ENCODE results near the gene ZC3H12C.

GRCh38 chr11:110160016-110160415 is 66.8 kb downstream of the ZC3H12C start:
- no peak for TF ChIP-seq POLR2A (IDR thresholded peaks at IDR 0.05; ENCODE audit: low read depth, low read length)
- no peak for TF ChIP-seq CTCF (conservative IDR thresholded peaks at IDR 0.05; ENCODE audit: low read depth, low read length)
- no peak for TF ChIP-seq MAFK (IDR thresholded peaks at IDR 0.05; ENCODE audit: low read depth, low read length)
- no peak for TF ChIP-seq CEBPB (IDR thresholded peaks at IDR 0.05; ENCODE audit: low read depth, low read length)
- no peak for TF ChIP-seq BHLHE40 (IDR thresholded peaks at IDR 0.05; ENCODE audit: low read depth, low read length)
- no peak for TF ChIP-seq USF2 (IDR thresholded peaks at IDR 0.05; ENCODE audit: low read depth, low read length)
- no peak for TF ChIP-seq ELK1 (IDR thresholded peaks at IDR 0.05; ENCODE audit: borderline replicate concordance, low read depth, low read length)
- no peak for TF ChIP-seq SMC3 (IDR thresholded peaks at IDR 0.05; ENCODE audit: low read depth, low read length)
- no peak for TF ChIP-seq NFE2L2 (IDR thresholded peaks at IDR 0.05; ENCODE audit: low read depth, low read length)
- no peak for TF ChIP-seq RCOR1 (IDR thresholded peaks at IDR 0.05; ENCODE audit: insufficient replicate concordance, low read length)
- no peak for TF ChIP-seq RAD21 (IDR thresholded peaks at IDR 0.05; ENCODE audit: low read length)
- no peak for TF ChIP-seq MXI1 (IDR thresholded peaks at IDR 0.05; ENCODE audit: borderline replicate concordance, low read depth, low read length)
- no peak for TF ChIP-seq RFX5 (IDR thresholded peaks at IDR 0.05; ENCODE audit: low read depth, low read length)
- TF ChIP-seq CHD1 (IDR thresholded peaks at IDR 0.05; ENCODE audit: low read depth, low read length) = no peak

Data from IMR-90 (cell line).